PC-3 (cell line): ENCODE measurements around the gene ZFP62. TPM values are rescaled to one million over a fixed set of nuclear protein-coding genes. Genes with fewer than 3 reads are reported as not detected.

Experiments
- ATAC-seq: fragments of 200-7000 bp; cut with Tn5 transposase; 2 replicates; pipeline ENCODE4 v1.9.1; 2020; ENCODE audit warnings: mild to moderate bottlenecking, moderate library complexity
- BruUV-seq: library from RNA; stranded (reverse); fragments of 400-500 nt; replicated peaks from 2 replicates; lab custom pipeline; 2021; lab: Mats Ljungman, UMichigan
- CTCF ChIA-PET: fragments of 300-600 bp; sonication (Branson Sonifier 250); formaldehyde crosslinking; loops from one replicate; lab custom pipeline; 2022; ENCODE audit warnings: antibody characterized with exemption; lab: Charles Lee
- POLR2A ChIA-PET: fragments of 300-600 bp; sonication (Branson Sonifier 250); formaldehyde crosslinking; loops from one replicate; lab custom pipeline; 2022; ENCODE audit warnings: antibody characterized with exemption; ENCODE audit not compliant: unreplicated experiment; lab: Charles Lee
- DNase-seq: peaks from one replicate; pipeline ENCODE4 v3.0.0-alpha.2; 2015
- H2AFZ ChIP-seq: fragments of 300-600 bp; sonication (generic); 2 replicates; pipeline ENCODE4 v1.6.0; 2016; ENCODE audit warnings: antibody characterized with exemption, low read length
- H3F3A ChIP-seq: fragments of 300-600 bp; sonication (generic); one replicate; pipeline ENCODE4 v1.6.0; 2017; ENCODE audit warnings: antibody characterized with exemption, low read length, control low read depth, mild to moderate bottlenecking; ENCODE audit not compliant: unreplicated experiment
- H3K27ac ChIP-seq: fragments of 300-600 bp; sonication (generic); 2 replicates; pipeline ENCODE4 v1.5.1; 2016; ENCODE audit warnings: mild to moderate bottlenecking, low read length
- H3K27me3 ChIP-seq: fragments of 300-600 bp; sonication (generic); 2 replicates; pipeline ENCODE4 v1.6.1; 2016; ENCODE audit warnings: low read length, mixed read lengths
- H3K36me3 ChIP-seq: fragments of 300-600 bp; sonication (generic); 2 replicates; pipeline ENCODE4 v1.6.1; 2016; ENCODE audit warnings: low read depth, mixed run types, low read length, mixed read lengths
- H3K4me1 ChIP-seq: fragments of 300-600 bp; sonication (generic); 2 replicates; pipeline ENCODE4 v1.5.1; 2016; ENCODE audit warnings: low read length; ENCODE audit not compliant: insufficient read depth
- H3K4me2 ChIP-seq: fragments of 300-600 bp; sonication (generic); 2 replicates; pipeline ENCODE4 v1.6.0; 2016; ENCODE audit warnings: low read length
- H3K4me3 ChIP-seq: fragments of 300-600 bp; sonication (generic); 2 replicates; pipeline ENCODE4 v1.5.1; 2016; ENCODE audit warnings: mild to moderate bottlenecking, low read length, mixed read lengths
- H3K79me2 ChIP-seq: fragments of 300-600 bp; sonication (generic); 2 replicates; pipeline ENCODE4 v1.6.1; 2017; ENCODE audit warnings: low read length, mixed read lengths
- H3K9ac ChIP-seq: fragments of 300-600 bp; sonication (generic); 2 replicates; pipeline ENCODE4 v1.6.0; 2016; ENCODE audit warnings: mild to moderate bottlenecking, low read length
- H3K9me2 ChIP-seq: fragments of 300-600 bp; sonication (generic); replicated peaks from 2 replicates; pipeline ENCODE4 v1.6.1; 2016; ENCODE audit warnings: mixed run types, low read length, mixed read lengths
- H3K9me3 ChIP-seq: fragments of 300-600 bp; sonication (generic); 2 replicates; pipeline ENCODE4 v1.6.1; 2016; ENCODE audit warnings: low read length, mixed read lengths
- H4K20me1 ChIP-seq: fragments of 300-600 bp; sonication (generic); 2 replicates; pipeline ENCODE4 v1.6.1; 2016; ENCODE audit warnings: low read length, mixed read lengths
- CTCF ChIP-seq: fragments of 300-600 bp; sonication (generic); conservative IDR thresholded peaks from 2 replicates; pipeline ENCODE4 v1.5.1; 2017; ENCODE audit warnings: antibody characterized with exemption, low read depth, mild to moderate bottlenecking, low read length
- EZH2 ChIP-seq: fragments of 300-600 bp; sonication (generic); IDR thresholded peaks from one replicate; pipeline ENCODE4 v1.6.1; 2017; ENCODE audit warnings: antibody characterized with exemption, mild to moderate bottlenecking, low read length; ENCODE audit not compliant: unreplicated experiment
- EZH2phosphoT487 ChIP-seq: fragments of 300-600 bp; sonication (generic); IDR thresholded peaks from 2 replicates; pipeline ENCODE4 v1.6.1; 2018; ENCODE audit warnings: mild to moderate bottlenecking, antibody characterized with exemption, low read length, borderline replicate concordance
- intact Hi-C: fragments of 100-400 bp; cut with micrococcal nuclease; formaldehyde crosslinking; loops from 2 replicates; pipeline ENCODE4 v1.9.0; 2023
- total RNA-seq: library from RNA; depleted of rRNA; stranded (reverse); fragments of >200 nt; gene quantifications from 2 replicates; pipeline ENCODE4 v1.2.3, GENCODE V29; 2014; rRNA removed

The ZFP62 gene
- total RNA-seq, 1 experiment from 2014 or later, result 24.3 TPM

GRCh38 chr5:180799194-180799593 lies 61.9 kb downstream of the ZFP62 start:
- H3K9ac ChIP-seq, result no peak overlapping the region
- TF ChIP-seq CTCF (peak; percentile 65), EZH2 (no peak)
- H3K79me2 ChIP-seq, result peaks cover 82% of the 10 kb centered on the region
- H3K9me2 ChIP-seq, result no peaks in the 10 kb centered on the region
- no peak overlapping the region for H2AFZ ChIP-seq
- intact Hi-C loops, result no loop called here
- no peaks in the 10 kb centered on the region for H3F3A ChIP-seq
- peaks cover 18% of the 10 kb centered on the region; the same call in 1 of the 2 replicates for H3K36me3 ChIP-seq
- H3K9me3 ChIP-seq, result no peaks in the 10 kb centered on the region
- H4K20me1 ChIP-seq, result peaks cover 66% of the 10 kb centered on the region
- peak overlapping the region; percentile 83 for H3K4me2 ChIP-seq
- H3K27ac ChIP-seq, result peak overlapping the region; percentile 70
- peak; percentile 49 for DNase-seq
- H3K27me3 ChIP-seq, result no peaks in the 10 kb centered on the region
- CTCF ChIA-PET, result interaction anchor here (0.6 to 1.7 kb wide), 2 partner anchors 15 to 32 kb away, joined by 3 to 4 read pairs; no protein-coding TSS in a partner anchor
- H3K4me3 ChIP-seq, result 0 out of 2 replicates have a peak overlapping the region, but pooled peaks have one; percentile 1
- POLR2A ChIA-PET, result no interaction called here
- H3K4me1 ChIP-seq, result peaks cover 37% of the 10 kb centered on the region
- BruUV-seq, result no TSS peak
- no peak for ATAC-seq

- ATAC-seq, result no peak
- DNase-seq, result no peak
- peaks cover 88% of the 10 kb centered on the region for H3K79me2 ChIP-seq
- no peaks in the 10 kb centered on the region for H3K27me3 ChIP-seq
- intact Hi-C loops, result no loop called here
- peaks cover 37% of the 10 kb centered on the region for H3K4me1 ChIP-seq
- H3K9me2 ChIP-seq, result no peaks in the 10 kb centered on the region
- no peaks in the 10 kb centered on the region for H3K9me3 ChIP-seq
- H3K4me3 ChIP-seq, result no peak overlapping the region
- H3K9ac ChIP-seq, result no peak overlapping the region
- no TSS peak for BruUV-seq
- H3K4me2 ChIP-seq, result no peak overlapping the region
- no peak overlapping the region for H2AFZ ChIP-seq
- peaks cover 70% of the 10 kb centered on the region for H4K20me1 ChIP-seq
- TF ChIP-seq CTCF (no peak), EZH2phosphoT487 (no peak), EZH2 (no peak)
- H3K27ac ChIP-seq, result no peak overlapping the region
- peaks cover 21% of the 10 kb centered on the region; the same call in 1 of the 2 replicates for H3K36me3 ChIP-seq
- no peaks in the 10 kb centered on the region for H3F3A ChIP-seq
- ChIA-PET CTCF (interaction anchor here (0.6 kb wide), 1 partner anchor 227 kb away, joined by 4 read pairs; no protein-coding TSS in a partner anchor), POLR2A (no interaction called here)
Observed at GRCh38 chr5:180798193-180798592, 62.9 kb downstream of the ZFP62 start.

Other genes starting within 250 kb of the ZFP62 start
- not detected in 2 replicates for gene FLT4, start 211.7 kb downstream of the ZFP62 start, total RNA-seq
- gene OR2Y1, start 121.2 kb downstream of the ZFP62 start, total RNA-seq, result not detected in 2 replicates
- 104 and 132 TPM in 2 replicates for gene MGAT1, start 58.5 kb downstream of the ZFP62 start, total RNA-seq
- gene BTNL8, start 37.9 kb upstream of the ZFP62 start, total RNA-seq, result 0.23 TPM in 1 of 2 replicates, not detected in the other
- gene BTNL3, start 127.6 kb upstream of the ZFP62 start, total RNA-seq, result not detected in 2 replicates
- gene BTNL9, start 179.0 kb upstream of the ZFP62 start, total RNA-seq, result 11.5 and 15.4 TPM in 2 replicates